Neural cell (in vitro differentiated cells): ENCODE measurements around the gene FAM171A2.

Source experiments
- EP300 ChIP-seq: fragments of 450-650 bp; conservative IDR thresholded peaks from 2 replicates; pipeline ENCODE4 v1.6.1; 2014; ENCODE audit warnings: antibody characterized with exemption, mild to moderate bottlenecking, moderate library complexity; ENCODE audit not compliant: poor library complexity, severe bottlenecking
- MXI1 ChIP-seq: fragments of 450-650 bp; conservative IDR thresholded peaks from 2 replicates; pipeline ENCODE4 v1.6.1; 2014; ENCODE audit warnings: antibody characterized with exemption, mild to moderate bottlenecking; ENCODE audit not compliant: poor library complexity, severe bottlenecking
- POLR2AphosphoS5 ChIP-seq: IDR thresholded peaks from 2 replicates; pipeline ENCODE4 v1.6.1; 2012
- TAF1 ChIP-seq: IDR thresholded peaks from 2 replicates; pipeline ENCODE4 v1.6.1; 2012; ENCODE audit warnings: low read depth
- TF ChIP-seq, protein P1 (sequence below): fragments of 450-650 bp; IDR thresholded peaks from 2 replicates; pipeline ENCODE4 v1.5.1; 2014; ENCODE audit warnings: antibody characterized with exemption, mild to moderate bottlenecking, moderate library complexity; ENCODE audit not compliant: poor library complexity, severe bottlenecking

GRCh38 chr17:44394833-44395232, 31.2 kb upstream of the FAM171A2 start:
- no peak for TF ChIP-seq POLR2AphosphoS5
- TF ChIP-seq TAF1, result no peak
- TF ChIP-seq MXI1, result no peak
- TF ChIP-seq, protein P1, sequence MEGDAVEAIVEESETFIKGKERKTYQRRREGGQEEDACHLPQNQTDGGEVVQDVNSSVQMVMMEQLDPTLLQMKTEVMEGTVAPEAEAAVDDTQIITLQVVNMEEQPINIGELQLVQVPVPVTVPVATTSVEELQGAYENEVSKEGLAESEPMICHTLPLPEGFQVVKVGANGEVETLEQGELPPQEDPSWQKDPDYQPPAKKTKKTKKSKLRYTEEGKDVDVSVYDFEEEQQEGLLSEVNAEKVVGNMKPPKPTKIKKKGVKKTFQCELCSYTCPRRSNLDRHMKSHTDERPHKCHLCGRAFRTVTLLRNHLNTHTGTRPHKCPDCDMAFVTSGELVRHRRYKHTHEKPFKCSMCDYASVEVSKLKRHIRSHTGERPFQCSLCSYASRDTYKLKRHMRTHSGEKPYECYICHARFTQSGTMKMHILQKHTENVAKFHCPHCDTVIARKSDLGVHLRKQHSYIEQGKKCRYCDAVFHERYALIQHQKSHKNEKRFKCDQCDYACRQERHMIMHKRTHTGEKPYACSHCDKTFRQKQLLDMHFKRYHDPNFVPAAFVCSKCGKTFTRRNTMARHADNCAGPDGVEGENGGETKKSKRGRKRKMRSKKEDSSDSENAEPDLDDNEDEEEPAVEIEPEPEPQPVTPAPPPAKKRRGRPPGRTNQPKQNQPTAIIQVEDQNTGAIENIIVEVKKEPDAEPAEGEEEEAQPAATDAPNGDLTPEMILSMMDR, result no peak
- TF ChIP-seq EP300, result no peak
